Common myeloid progenitor, CD34-positive (primary cell): ENCODE measurements around the gene COBLL1.

Experiments
- CTCF ChIA-PET: fragments of 350-600 bp; sonication (Branson Sonifier 250); formaldehyde crosslinking; loops from one replicate; lab custom pipeline; 2021; ENCODE audit warnings: antibody characterized with exemption; lab: Charles Lee
- POLR2A ChIA-PET: fragments of 350-600 bp; sonication (Branson Sonifier 250); formaldehyde crosslinking; loops from one replicate; lab custom pipeline; 2021; ENCODE audit warnings: antibody characterized with exemption; lab: Charles Lee
- DNase-seq, 3 donors: peaks; one replicate each; pipeline versions ENCODE4 v3.0.0 to v3.0.0-alpha.2; 2013
- H3K27ac ChIP-seq, 2 experiments: 1 replicate in 1 of 2; 2 replicates in 1 of 2; pipeline ENCODE4 v1.7.0; 2013; ENCODE audit warnings: inconsistent platforms in 2 of 2, low read length in 2 of 2, mild to moderate bottlenecking in 2 of 2, low read depth in 1 of 2, moderate library complexity in 1 of 2; ENCODE audit not compliant: severe bottlenecking in 2 of 2, insufficient read depth in 1 of 2, poor library complexity in 1 of 2
- H3K27me3 ChIP-seq, 5 experiments: replicated peaks in 2 of 5; 1 replicate in 3 of 5; 2 replicates in 2 of 5; pipeline versions ENCODE4 v1.6.1 to v1.7.0; 2013; ENCODE audit warnings: low read length in 4 of 5, mild to moderate bottlenecking in 2 of 5, moderate library complexity in 2 of 5, inconsistent platforms in 1 of 5; ENCODE audit not compliant: insufficient read depth in 5 of 5, control insufficient read depth in 4 of 5
- H3K36me3 ChIP-seq, 4 experiments: 1 replicate in 2 of 4; 2 replicates in 2 of 4; pipeline versions ENCODE4 v1.6.1 to v1.7.0; 2013; ENCODE audit warnings: low read length in 3 of 4, control low read depth in 1 of 4, mild to moderate bottlenecking in 1 of 4; ENCODE audit not compliant: control insufficient read depth in 4 of 4, insufficient read depth in 4 of 4
- H3K4me1 ChIP-seq, 4 experiments: 1 replicate in 3 of 4; 2 replicates in 1 of 4; pipeline versions ENCODE4 v1.6.1 to v1.7.1; 2013; ENCODE audit warnings: low read length in 3 of 4, mild to moderate bottlenecking in 3 of 4, control low read depth in 1 of 4, inconsistent platforms in 1 of 4, moderate library complexity in 1 of 4; ENCODE audit not compliant: control insufficient read depth in 4 of 4, insufficient read depth in 4 of 4; ENCODE audit errors: control extremely low read depth in 1 of 4
- H3K4me3 ChIP-seq, 7 experiments: 1 replicate in 4 of 7; 2 replicates in 3 of 7; pipeline versions ENCODE4 v1.5.1 to v1.7.0; 2013; ENCODE audit warnings: mild to moderate bottlenecking in 7 of 7, low read length in 6 of 7, moderate library complexity in 6 of 7, inconsistent platforms in 2 of 7, low read depth in 2 of 7, control low read depth in 1 of 7; ENCODE audit not compliant: insufficient read depth in 4 of 7, control insufficient read depth in 1 of 7; ENCODE audit errors: extremely low read depth in 1 of 7
- H3K9me3 ChIP-seq, 5 experiments: 1 replicate in 4 of 5; 2 replicates in 1 of 5; pipeline versions ENCODE4 v1.6.1 to v1.7.1; 2013; ENCODE audit warnings: low read length in 4 of 5, mild to moderate bottlenecking in 2 of 5, inconsistent platforms in 1 of 5, low read depth in 1 of 5, moderate library complexity in 1 of 5; ENCODE audit not compliant: control insufficient read depth in 4 of 5, insufficient read depth in 2 of 5; ENCODE audit errors: control extremely low read depth in 1 of 5
- WGBS: methylation state at CpG from one replicate; pipeline ENCODE4 v1.1.5; 2013; ENCODE audit not compliant: insufficient coverage; 5-methylcytosine and 5-hydroxymethylcytosine counted together

The COBLL1 gene

DNA sequence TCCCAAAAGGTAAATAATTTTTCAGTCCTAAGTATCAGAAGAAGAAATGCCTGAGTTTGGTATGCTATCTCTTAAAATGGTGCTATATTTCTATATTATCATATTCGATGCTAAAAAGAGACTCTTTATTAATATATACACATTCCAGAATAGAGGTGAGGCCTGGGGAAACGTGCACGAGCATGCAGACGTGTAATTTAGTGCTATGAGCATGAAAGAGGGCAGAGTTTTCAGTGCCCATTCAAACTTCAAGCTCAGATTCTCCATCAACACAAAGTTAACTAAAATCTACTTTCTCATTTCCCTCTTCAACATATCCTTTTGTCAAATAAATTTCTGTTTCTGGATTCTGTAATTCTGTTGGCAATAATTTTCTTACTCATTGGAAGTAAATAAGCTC is 5.7 kb upstream of the COBLL1 start:
- no peak overlapping the region for H3K4me3 ChIP-seq
- POLR2A ChIA-PET, result no interaction called here

GRCh38 chr2:164846276-164846675 is 4.7 kb upstream of the COBLL1 start:
- CTCF ChIA-PET, result interaction anchor here (1.3 kb wide), 1 partner anchor 9 kb away, joined by 3 read pairs; no protein-coding TSS in a partner anchor

More for the DNA sequence above, 5.7 kb upstream of the COBLL1 start:
- no peak for DNase-seq
- Histone ChIP-seq H3K27ac (no peak overlapping the region), H3K4me1 (peaks cover 0 to 31% (median 9%) of the 10 kb centered on the region in 4 experiments), H3K9me3 (no peaks in the 10 kb centered on the region), H3K36me3 (no peaks in the 10 kb centered on the region), H3K27me3 (no peaks in the 10 kb centered on the region)
- WGBS, result no CpG with 5 or more reads among the region's 4 CpGs
- CTCF ChIA-PET, result interaction anchor here (1.2 to 1.4 kb wide), 3 partner anchors 10 to 66 kb away, joined by 3 to 6 read pairs (median 3); no protein-coding TSS in a partner anchor

GRCh38 chr2:164843346-164843911 is 1.8 kb upstream of the COBLL1 start:
- WGBS, result no CpG with 5 or more reads among the region's 1 CpG
- ChIA-PET POLR2A (no interaction called here), CTCF (interaction anchor here (0.6 to 3.4 kb wide), 8 partner anchors 11 to 129 kb away, joined by 3 to 18 read pairs (median 6); no protein-coding TSS in a partner anchor)
- H3K27me3 ChIP-seq, result no peaks in the 10 kb centered on the region
- peaks cover 6 to 23% (median 14%) of the 10 kb centered on the region in 4 experiments for H3K4me1 ChIP-seq
- no peaks in the 10 kb centered on the region for H3K36me3 ChIP-seq
- no peak for DNase-seq
- H3K9me3 ChIP-seq, result no peaks in the 10 kb centered on the region
- H3K27ac ChIP-seq, result no peak overlapping the region
- H3K4me3 ChIP-seq, result no peak overlapping the region

More at GRCh38 chr2:164846276-164846675, 4.7 kb upstream of the COBLL1 start:
- no peak overlapping the region for H3K4me3 ChIP-seq
- no CpG with 5 or more reads among the region's 2 CpGs for WGBS
- peaks cover 0 to 34% (median 12%) of the 10 kb centered on the region in 4 experiments for H3K4me1 ChIP-seq
- H3K27me3 ChIP-seq, result no peaks in the 10 kb centered on the region
- POLR2A ChIA-PET, result no interaction called here
- H3K9me3 ChIP-seq, result no peaks in the 10 kb centered on the region
- no peak for DNase-seq
- no peaks in the 10 kb centered on the region for H3K36me3 ChIP-seq
- H3K27ac ChIP-seq, result no peak overlapping the region

- no peaks in the 10 kb centered on the region for H3K27me3 ChIP-seq
- POLR2A ChIA-PET, result interaction anchor here (0.6 kb wide), 1 partner anchor 13 kb away, joined by 4 read pairs; no protein-coding TSS in a partner anchor
- WGBS, result 5% methylated on average over 2 of the region's 8 CpGs
These were observed 972 bp upstream of the COBLL1 start for GRCh38 chr2:164842624-164842966.

DNA sequence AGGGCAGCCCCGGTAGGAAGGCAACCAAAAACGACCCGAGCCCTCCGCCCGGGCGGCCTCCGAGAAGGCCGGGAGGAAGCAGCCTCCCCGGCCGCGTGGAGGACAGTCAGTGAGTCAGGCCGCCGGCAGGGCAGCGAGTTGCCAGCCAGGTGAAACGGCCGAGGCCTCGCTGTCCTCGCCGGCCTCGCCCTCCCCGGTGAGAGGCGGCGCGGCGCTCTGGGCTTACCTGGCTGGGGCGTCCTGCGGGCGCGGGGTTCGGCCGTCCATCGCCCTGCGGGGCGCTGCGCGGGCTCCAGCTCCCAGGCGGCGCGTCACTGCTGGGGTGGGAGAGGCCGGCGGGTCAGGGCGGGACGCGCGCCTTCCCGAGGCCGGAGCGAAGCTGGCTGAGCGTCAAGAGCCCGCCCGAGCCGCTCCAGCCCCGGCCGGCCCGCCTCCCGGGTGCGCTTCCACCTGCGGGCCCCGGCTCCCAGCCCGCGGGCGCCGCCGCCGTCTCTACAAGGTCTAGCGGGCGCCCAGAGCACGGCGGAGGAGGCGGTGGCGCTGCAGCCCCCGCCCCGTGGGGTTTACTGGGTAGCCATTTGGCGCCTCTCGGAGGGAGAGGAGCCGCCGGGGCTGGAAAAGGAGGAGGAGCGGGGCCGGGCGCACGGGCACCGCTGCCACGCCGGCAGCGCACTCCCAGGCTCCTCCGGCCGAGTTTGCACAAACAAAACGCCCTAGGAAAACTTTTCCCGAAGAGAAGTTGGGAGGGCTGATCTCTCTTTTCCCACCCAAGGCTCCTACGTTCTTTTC is 499 bp downstream of the COBLL1 start:
- H3K4me1 ChIP-seq, result peaks cover 6 to 21% (median 13%) of the 10 kb centered on the region in 4 experiments
- H3K36me3 ChIP-seq, result no peaks in the 10 kb centered on the region
- peak; percentile 85 to 91 (median 88) for DNase-seq
- ChIA-PET CTCF (interaction anchor here (0.8 to 3.4 kb wide), 26 partner anchors 8 to 131 kb away, joined by 3 to 18 read pairs (median 4); no protein-coding TSS in a partner anchor), POLR2A (interaction anchor here (0.6 kb wide), 1 partner anchor 1112 kb away, joined by 5 read pairs; no protein-coding TSS in a partner anchor)
- H3K9me3 ChIP-seq, result no peaks in the 10 kb centered on the region
- WGBS, result 0% methylated on average over 72 of the region's 90 CpGs
- peak overlapping the region; percentile 64 to 68 for H3K27ac ChIP-seq
- H3K4me3 ChIP-seq, result peak overlapping the region; percentile 87 to 98 (median 96)
- H3K27me3 ChIP-seq, result no peaks in the 10 kb centered on the region

More at GRCh38 chr2:164842624-164842966, 972 bp upstream of the COBLL1 start:
- Histone ChIP-seq H3K27ac (no peak overlapping the region), H3K4me3 (peak overlapping the region in 5 of 7 experiments; percentile 90 to 97 (median 96)), H3K4me1 (peaks cover 6 to 21% (median 13%) of the 10 kb centered on the region in 4 experiments), H3K9me3 (no peaks in the 10 kb centered on the region), H3K36me3 (no peaks in the 10 kb centered on the region)
- no peak for DNase-seq
- CTCF ChIA-PET, result interaction anchor here (0.7 to 3.4 kb wide), 24 partner anchors 8 to 130 kb away, joined by 3 to 18 read pairs (median 4); no protein-coding TSS in a partner anchor

DNA sequence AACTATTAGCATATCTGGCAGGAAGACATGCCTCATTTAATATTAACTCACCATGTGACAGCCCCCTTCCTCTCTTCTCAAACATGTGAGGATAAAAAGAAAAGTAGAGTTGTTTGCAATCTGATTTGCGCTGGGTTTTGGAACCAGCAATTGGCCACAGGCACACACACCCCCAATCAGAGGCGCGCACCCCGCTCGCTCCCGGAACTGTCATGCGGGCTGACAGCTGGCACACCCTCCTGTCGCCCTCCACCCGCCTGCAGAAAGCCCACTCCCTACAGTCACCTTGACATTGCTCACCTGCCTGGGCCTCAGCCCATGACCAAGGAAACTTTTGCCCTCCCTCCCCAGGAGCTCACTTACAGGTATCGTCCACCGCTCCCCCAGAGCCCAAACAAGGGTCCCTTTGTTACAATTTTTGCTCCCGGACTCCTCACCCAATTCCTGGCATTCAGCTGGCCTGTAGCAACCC is 1.1 kb downstream of the COBLL1 start:
- WGBS, result 0% methylated on average over 11 of the region's 12 CpGs
- peak; percentile 51 to 81 (median 73) for DNase-seq
- peaks cover 6 to 21% (median 13%) of the 10 kb centered on the region in 4 experiments for H3K4me1 ChIP-seq
- H3K9me3 ChIP-seq, result no peaks in the 10 kb centered on the region
- no peaks in the 10 kb centered on the region for H3K36me3 ChIP-seq
- ChIA-PET CTCF (interaction anchor here (1.0 to 3.4 kb wide), 10 partner anchors 9 to 105 kb away, joined by 3 to 18 read pairs (median 8); no protein-coding TSS in a partner anchor), POLR2A (no interaction called here)
- H3K27me3 ChIP-seq, result no peaks in the 10 kb centered on the region
- peak overlapping the region in 1 of 2 experiments; percentile 58 for H3K27ac ChIP-seq
- H3K4me3 ChIP-seq, result peak overlapping the region; percentile 87 to 98 (median 96)
